Pancreas (tissue), 10 donors: ENCODE data around the gene ANO10. TPM values are rescaled to one million over a fixed set of nuclear protein-coding genes. Genes with fewer than 3 reads are reported as not detected.
A peak's percentile ranks its signal among the peaks of the same experiment; 100 is the strongest.
"Not testable (repeated sequence)": the region's sequence is repeated elsewhere in the genome, so short reads cannot be mapped to it uniquely, and the experiment has no call there.

Experiments
- ATAC-seq, 4 donors: fragments of 200-7000 bp; cut with Tn5 transposase; one replicate each; pipeline versions ENCODE4 v1.8.0 to v1.9.1; 2020; ENCODE audit warnings: mild to moderate bottlenecking in 4 of 4, moderate library complexity in 4 of 4
- DNase-seq, 6 donors: peaks; one replicate each; pipeline ENCODE4 v3.0.0-alpha.2; 2020
- FAIRE-seq: peaks from 2 replicates; lab custom pipeline; 2012; peaks lifted over from hg19 to GRCh38; lab: Jason Lieb, UNC
- H3K27ac ChIP-seq, 4 donors: fragments of 200-600 bp; sonication (generic); 1 replicate in 3 of 4; 2 replicates in 1 of 4; pipeline versions ENCODE4 v1.5.0 to v1.8.0; 2020
- H3K27me3 ChIP-seq, 4 donors: fragments of 200-600 bp; one replicate each; pipeline ENCODE4 v1.8.0; 2021
- H3K36me3 ChIP-seq, 3 donors: fragments of 200-600 bp; sonication (generic) in 1 of 3; one replicate each; pipeline versions ENCODE4 v1.5.0 to v1.8.0; 2020 to 2021
- H3K4me1 ChIP-seq, 3 donors: fragments of 200-600 bp; one replicate each; pipeline ENCODE4 v1.8.0; 2021
- H3K4me3 ChIP-seq, 4 donors: fragments of 200-600 bp; sonication (generic) in 2 of 4; one replicate each; pipeline versions ENCODE4 v1.5.0 to v1.8.0; 2020 to 2021
- H3K9me3 ChIP-seq, 4 donors: fragments of 200-600 bp; one replicate each; pipeline ENCODE4 v1.8.0; 2021
- CTCF ChIP-seq, 4 donors: fragments of 200-600 bp; sonication (generic) in 3 of 4; IDR thresholded peaks; one replicate each; pipeline versions ENCODE4 v1.5.0 to v1.8.0; 2021; ENCODE audit warnings: antibody characterized with exemption in 4 of 4
- WGBS, 2 donors: extraction: QIAGEN DNeasy Blood & Tissue Kit; methylation state at CpG; one replicate each; pipeline ENCODE4 v1.1.7; 2013; 5-methylcytosine and 5-hydroxymethylcytosine counted together
- intact Hi-C, 3 donors: fragments of 100-400 bp; cut with DNase I; formaldehyde crosslinking; loops; one replicate each; pipeline versions ENCODE4 v1.11.1 to v1.14.2; 2022
- polyA plus RNA-seq, 2 donors: library from polyadenylated mRNA; stranded (reverse); fragments of 200-250 nt; gene quantifications; one replicate each; pipeline ENCODE4 v1.2.3, GENCODE V29; 2013
- total RNA-seq, 6 donors: library from RNA; stranded (reverse); fragmentation: NEBNext Ultra II Directional in 4 of 6; extraction: Animal tissue kit (Norgen Biotek cat#: 25700) in 4 of 6; gene quantifications; one replicate each; pipeline versions ENCODE4 v1.2.1 to v1.2.4, GENCODE V29; 2021 to 2023
- donor health status: healthy with polysubstance abuse.
- donor health status: DM: no; HTN: no; CAD: no; lungs with moderate emphysema.
- donor health status: DM: no; HTN: no; CAD: no.
- donor health status: control.
- donor health status: control.
- donor health status: Bipolar disorder and iron deficiency.
- donor health status: DM: yes; HTN: yes; CAD: no.
- donor health status: DM: no; HTN: no; CAD: no.
- donor health status: DM: no; HTN: no; CAD: no.
- donor health status: DM: yes; HTN: yes; CAD: no.

ANO10 gene
- total and polyA plus RNA-seq, 8 donors, result 7.2 to 17.6 (median 10.1) TPM

- ATAC-seq, result peak; percentile 50 to 80 (median 68)
- intact Hi-C loops, result loop anchor here in 2 of 3 donors (5.0 to 10.0 kb wide), 2 partner anchors 338 to 341 kb away; no protein-coding TSS in a partner anchor
These were observed 118.6 kb downstream of the ANO10 start for GRCh38 chr3:43503067-43503728.

GRCh38 chr3:43499256-43499655 lies 122.6 kb downstream of the ANO10 start:
- Histone ChIP-seq H3K4me3 (no peak overlapping the region), H3K36me3 (no peaks in the 10 kb centered on the region), H3K9me3 (no peaks in the 10 kb centered on the region), H3K27me3 (no peaks in the 10 kb centered on the region), H3K4me1 (no peaks in the 10 kb centered on the region), H3K27ac (no peak overlapping the region)
- DNase-seq (no peak), FAIRE-seq (no peak), ATAC-seq (peak in 2 of 4 donors; percentile 30 to 61)
- intact Hi-C loops, result no loop called here
- 92 to 96% methylated on average over 1 of the region's 1 CpG for WGBS, 2 donors
- no peak for TF ChIP-seq CTCF (IDR thresholded peaks at IDR 0.05)

More at GRCh38 chr3:43503067-43503728, 118.6 kb downstream of the ANO10 start:
- Histone ChIP-seq H3K27ac (no peak overlapping the region), H3K9me3 (no peaks in the 10 kb centered on the region), H3K4me3 (no peak overlapping the region), H3K36me3 (no peaks in the 10 kb centered on the region), H3K27me3 (no peaks in the 10 kb centered on the region), H3K4me1 (no peaks in the 10 kb centered on the region)
- peak; percentile 20 to 48 (median 25) for TF ChIP-seq CTCF (IDR thresholded peaks at IDR 0.05)
- FAIRE-seq (peak; percentile 68), DNase-seq (no peak)
- WGBS, 2 donors, result 42 to 48% methylated on average over 2 of the region's 2 CpGs

GRCh38 chr3:43497905-43498365 lies 123.9 kb downstream of the ANO10 start:
- Histone ChIP-seq H3K27ac (no peak overlapping the region), H3K27me3 (no peaks in the 10 kb centered on the region), H3K9me3 (no peaks in the 10 kb centered on the region), H3K4me1 (no peaks in the 10 kb centered on the region), H3K4me3 (no peak overlapping the region), H3K36me3 (no peaks in the 10 kb centered on the region)
- intact Hi-C loops, result no loop called here
- FAIRE-seq (no peak), ATAC-seq (no peak), DNase-seq (no peak)
- WGBS, 2 donors, result 96 to 98% methylated on average over 1 of the region's 1 CpG
- no peak for TF ChIP-seq CTCF (IDR thresholded peaks at IDR 0.05)

- Histone ChIP-seq H3K27ac (no peak overlapping the region), H3K36me3 (no peaks in the 10 kb centered on the region), H3K4me3 (no peak overlapping the region), H3K9me3 (no peaks in the 10 kb centered on the region), H3K4me1 (no peaks in the 10 kb centered on the region), H3K27me3 (no peaks in the 10 kb centered on the region)
- DNase-seq (no peak), FAIRE-seq (no peak), ATAC-seq (no peak)
- TF ChIP-seq CTCF (IDR thresholded peaks at IDR 0.05), result no peak
- intact Hi-C loops, result no loop called here
These were observed 124.4 kb downstream of the ANO10 start for GRCh38 chr3:43497422-43497821.

- DNase-seq (no peak), ATAC-seq (no peak), FAIRE-seq (no peak)
- Histone ChIP-seq H3K27me3 (no peaks in the 10 kb centered on the region), H3K36me3 (no peaks in the 10 kb centered on the region), H3K27ac (no peak overlapping the region), H3K9me3 (no peaks in the 10 kb centered on the region), H3K4me3 (no peak overlapping the region), H3K4me1 (no peaks in the 10 kb centered on the region)
- intact Hi-C loops, result no loop called here
- TF ChIP-seq CTCF (IDR thresholded peaks at IDR 0.05), result no peak
- 90 to 91% methylated on average over 3 of the region's 3 CpGs for WGBS, 2 donors
These were observed 125.0 kb downstream of the ANO10 start for GRCh38 chr3:43496740-43497375.

- H3K4me1 ChIP-seq, ATAC-seq, H3K27ac ChIP-seq, H3K27me3 ChIP-seq, H3K4me3 ChIP-seq, DNase-seq, H3K9me3 ChIP-seq, intact Hi-C loops, FAIRE-seq, H3K36me3 ChIP-seq: not testable (repeated sequence)
- WGBS, 2 donors, result 96 to 98% methylated on average over 4 of the region's 4 CpGs
These were observed 128.9 kb downstream of the ANO10 start for GRCh38 chr3:43492932-43493331.

GRCh38 chr3:43491807-43492206 lies 130.0 kb downstream of the ANO10 start:
- H3K4me1 ChIP-seq, intact Hi-C loops, H3K36me3 ChIP-seq, H3K27me3 ChIP-seq, H3K9me3 ChIP-seq, H3K4me3 ChIP-seq, H3K27ac ChIP-seq, FAIRE-seq, ATAC-seq, DNase-seq: not testable (repeated sequence)
- WGBS, 2 donors, result 82 to 85% methylated on average over 3 of the region's 3 CpGs
